H1 (cell line): Measurements from ENCODE around the gene TIMM29. TPM values are rescaled to one million over a fixed set of nuclear protein-coding genes. Genes with fewer than 3 reads are reported as not detected.

Experiments used
- CBX5 ChIP-seq: fragments of 300-800, 300-1000 bp; sonication (generic); IDR thresholded peaks from 2 replicates; pipeline ENCODE4 v1.7.1; 2016; ENCODE audit warnings: antibody characterized with exemption, low read length, low read depth
- RNF2 ChIP-seq: fragments of 200-900, 300-1000 bp; sonication (generic); IDR thresholded peaks from 2 replicates; pipeline ENCODE4 v1.7.1; 2016; ENCODE audit warnings: borderline replicate concordance, low read depth, mild to moderate bottlenecking, antibody characterized with exemption, low read length; ENCODE audit not compliant: poor library complexity, severe bottlenecking; ENCODE audit errors: missing control alignments
- SIRT6 ChIP-seq: IDR thresholded peaks from one replicate; pipeline ENCODE4 v1.7.1; 2012; ENCODE audit warnings: low read length, inconsistent platforms
- SUZ12 ChIP-seq: fragments of 200-600 bp; sonication (generic); IDR thresholded peaks from 2 replicates; pipeline ENCODE4 v1.6.1; 2012; ENCODE audit warnings: mild to moderate bottlenecking, inconsistent platforms, low read length, moderate library complexity, mixed read lengths
- TAF7 ChIP-seq: optimal IDR thresholded peaks from 2 replicates; pipeline ENCODE3; 2011; ENCODE audit warnings: low read depth, mild to moderate bottlenecking, inconsistent platforms, low read length, moderate library complexity, borderline replicate concordance
- polyA plus RNA-seq, 7 experiments: library from polyadenylated mRNA; depleted of rRNA in 3 of 7; stranded (reverse) in 5 of 7; unstranded in 2 of 7; fragments of >200 nt in 5 of 7; fragments of 200-250 nt in 2 of 7; gene quantifications; 1 replicate in 5 of 7; 2 replicates in 1 of 7; 4 replicates in 1 of 7; pipeline versions ENCODE4 v1.2.1 to v1.2.3, GENCODE V29; 2011 to 2013; ENCODE audit warnings: missing spikeins in 2 of 7, mixed read lengths in 2 of 7
- total RNA-seq: library from RNA; stranded (reverse); fragmentation: NEBNext Ultra II Directional; extraction: Animal tissue kit (Norgen Biotek cat#: 25700); gene quantifications from 2 replicates; pipeline ENCODE4 v1.2.1, GENCODE V29; 2021

The TIMM29 gene
- total and polyA plus RNA-seq, 2 of the 8 experiments (the other 6 are each of a cell fraction or from before 2014, with no cell fraction given): 15.9 to 24.0 TPM

DNA sequence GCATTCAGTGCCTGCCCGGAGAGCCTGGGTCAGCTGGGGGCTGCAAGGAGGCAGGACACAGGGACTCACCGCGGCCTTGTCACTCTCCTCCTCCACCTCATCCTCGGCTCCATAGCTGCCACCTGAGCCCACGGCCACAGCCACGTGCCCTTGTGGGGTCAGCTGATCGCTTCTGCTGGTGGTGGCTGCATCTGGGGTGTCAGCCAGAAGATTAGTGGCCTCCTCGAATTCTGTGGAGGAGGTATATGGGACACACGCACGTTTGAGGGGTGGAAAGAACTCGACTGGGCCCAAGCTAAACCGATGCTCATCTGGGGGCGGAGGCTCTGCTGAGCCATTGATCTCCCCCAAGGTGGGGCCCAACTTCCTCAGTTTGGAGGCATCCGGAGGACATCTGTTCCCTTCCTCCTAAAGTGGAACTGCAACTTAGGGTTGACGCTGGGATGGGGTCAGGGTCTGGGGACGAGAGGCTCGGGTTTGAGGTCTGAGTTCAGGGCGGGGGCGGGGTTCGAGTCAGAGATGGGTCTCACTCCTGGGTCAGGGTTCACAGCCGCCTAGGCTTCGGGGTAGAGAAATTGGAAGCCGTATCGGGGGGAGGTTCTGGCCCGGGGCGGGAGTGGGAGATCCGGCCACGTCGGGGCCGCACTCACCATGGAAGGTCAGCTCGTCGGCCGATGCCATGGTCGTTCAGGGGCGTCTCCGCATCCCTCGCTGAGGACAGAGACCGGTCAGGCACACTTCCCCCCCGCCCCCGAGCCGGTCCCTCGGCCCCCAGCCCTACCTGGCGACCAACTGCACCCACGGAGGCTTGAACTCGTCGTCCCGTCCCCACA is 665 bp upstream of the TIMM29 start (continued):
- TF ChIP-seq SUZ12 (no peak), CBX5 (no peak), RNF2 (no peak), TAF7 (no peak), SIRT6 (no peak)
